ENCODE data around the gene UCHL5.
"Not testable (repeated sequence)": the region's sequence is repeated elsewhere in the genome, so short reads cannot be mapped to it uniquely, and the experiment has no call there.

The UCHL5 gene

DNA sequence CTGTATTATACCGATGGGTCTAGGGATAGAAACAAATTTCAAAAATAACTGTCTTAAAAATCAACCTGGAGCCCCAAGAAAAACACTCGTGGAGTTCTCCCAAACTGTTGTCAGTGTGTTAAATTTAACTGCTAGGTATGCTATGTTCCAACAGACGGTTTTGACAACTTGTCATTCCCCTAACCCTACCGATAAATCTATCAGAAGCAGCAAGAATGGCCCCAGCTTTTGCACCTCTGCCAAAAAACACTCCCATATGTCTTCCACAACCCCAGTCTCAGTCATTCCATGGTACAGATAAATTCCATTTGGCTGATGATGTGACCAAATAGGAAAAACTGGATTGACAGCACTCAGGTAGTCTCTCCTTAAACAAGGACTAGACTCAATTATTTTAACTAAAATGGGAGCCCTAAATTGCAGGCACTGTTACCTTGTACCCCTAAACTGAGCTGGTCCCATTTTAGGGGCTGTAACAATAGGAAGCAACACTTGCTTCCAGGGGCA is 4.9 kb downstream of the UCHL5 start:
- DNase-seq (ENCODE audit: low read depth) = no peak
- TF ChIP-seq, protein P1, sequence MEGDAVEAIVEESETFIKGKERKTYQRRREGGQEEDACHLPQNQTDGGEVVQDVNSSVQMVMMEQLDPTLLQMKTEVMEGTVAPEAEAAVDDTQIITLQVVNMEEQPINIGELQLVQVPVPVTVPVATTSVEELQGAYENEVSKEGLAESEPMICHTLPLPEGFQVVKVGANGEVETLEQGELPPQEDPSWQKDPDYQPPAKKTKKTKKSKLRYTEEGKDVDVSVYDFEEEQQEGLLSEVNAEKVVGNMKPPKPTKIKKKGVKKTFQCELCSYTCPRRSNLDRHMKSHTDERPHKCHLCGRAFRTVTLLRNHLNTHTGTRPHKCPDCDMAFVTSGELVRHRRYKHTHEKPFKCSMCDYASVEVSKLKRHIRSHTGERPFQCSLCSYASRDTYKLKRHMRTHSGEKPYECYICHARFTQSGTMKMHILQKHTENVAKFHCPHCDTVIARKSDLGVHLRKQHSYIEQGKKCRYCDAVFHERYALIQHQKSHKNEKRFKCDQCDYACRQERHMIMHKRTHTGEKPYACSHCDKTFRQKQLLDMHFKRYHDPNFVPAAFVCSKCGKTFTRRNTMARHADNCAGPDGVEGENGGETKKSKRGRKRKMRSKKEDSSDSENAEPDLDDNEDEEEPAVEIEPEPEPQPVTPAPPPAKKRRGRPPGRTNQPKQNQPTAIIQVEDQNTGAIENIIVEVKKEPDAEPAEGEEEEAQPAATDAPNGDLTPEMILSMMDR (conservative IDR thresholded peaks at IDR 0.05; ENCODE audit: control insufficient read depth, insufficient read depth, low read depth, low read length) = no peak
- H3K4me3 ChIP-seq (ENCODE audit: control insufficient read depth, low read depth, low read length) = no peak overlapping the region

DNA sequence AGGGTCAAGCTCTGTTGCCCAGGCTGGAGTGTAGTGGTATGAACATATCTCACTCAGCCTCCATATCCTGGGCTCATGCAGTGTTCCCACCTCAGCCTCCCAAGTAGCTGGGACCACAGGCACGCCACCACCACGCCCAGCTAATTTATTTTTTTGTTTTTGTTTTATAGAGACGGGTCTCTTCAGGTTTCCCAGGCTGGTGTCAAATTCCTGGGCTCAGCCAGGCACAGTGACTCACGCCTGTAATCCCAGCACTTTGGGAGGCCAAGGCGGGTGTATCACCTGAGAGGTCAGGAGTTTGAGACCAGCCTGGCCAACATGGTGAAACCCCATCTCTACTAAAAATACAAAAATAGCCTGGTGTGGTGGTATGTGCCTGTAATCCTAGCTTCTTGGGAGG is 10.2 kb downstream of the UCHL5 start:
- not testable (repeated sequence) for DNase-seq (ENCODE audit: low read depth); H3K4me3 ChIP-seq (ENCODE audit: control insufficient read depth, low read depth, low read length)

DNA sequence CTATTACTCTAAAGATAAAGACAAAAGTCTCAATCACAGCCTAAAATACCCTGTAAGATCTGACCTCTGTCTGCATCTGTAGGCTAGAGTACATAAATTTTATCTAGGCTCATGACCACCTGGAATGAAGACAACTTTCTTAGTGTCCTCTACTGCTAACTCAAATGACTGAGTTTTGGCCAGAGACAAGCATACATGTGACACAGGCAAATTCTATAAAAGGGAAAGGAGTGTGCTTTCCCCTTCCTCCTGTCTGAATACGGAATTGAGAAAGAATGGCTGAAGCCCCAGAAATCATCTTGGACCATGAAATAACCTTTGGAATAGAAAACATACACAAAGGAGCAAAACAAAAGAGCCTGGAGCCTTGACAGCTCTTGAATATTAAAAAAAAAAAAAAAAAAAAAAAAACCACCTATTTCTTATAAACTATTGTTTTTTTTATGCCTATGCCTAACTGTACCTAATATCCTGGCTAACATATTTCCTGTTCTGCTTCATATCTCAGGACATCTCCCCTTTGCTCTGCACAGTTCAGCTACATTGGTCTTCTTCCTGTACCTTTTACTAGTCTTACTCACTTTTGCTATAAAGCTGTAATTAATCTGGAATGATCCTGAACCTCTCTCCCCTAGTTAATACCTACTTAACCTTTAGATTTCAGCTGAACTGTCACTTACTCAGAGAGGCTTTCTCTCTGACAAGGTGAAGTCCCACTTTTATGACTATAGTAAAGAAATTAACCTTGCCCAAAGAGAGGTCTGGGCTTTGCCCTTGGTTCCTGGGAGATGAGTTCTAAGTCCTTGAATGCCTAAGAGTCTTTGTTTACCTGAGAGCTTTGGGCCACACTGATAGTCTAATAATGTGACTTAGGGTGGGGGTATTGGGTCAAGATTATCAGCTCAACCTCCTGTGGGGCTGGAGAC is 16.1 kb downstream of the UCHL5 start:
- TF ChIP-seq, protein P1 (conservative IDR thresholded peaks at IDR 0.05; ENCODE audit: control insufficient read depth, insufficient read depth, low read depth, low read length) = no peak
- H3K4me3 ChIP-seq (ENCODE audit: control insufficient read depth, low read depth, low read length) = no peak overlapping the region
- DNase-seq (ENCODE audit: low read depth) = no peak

DNA sequence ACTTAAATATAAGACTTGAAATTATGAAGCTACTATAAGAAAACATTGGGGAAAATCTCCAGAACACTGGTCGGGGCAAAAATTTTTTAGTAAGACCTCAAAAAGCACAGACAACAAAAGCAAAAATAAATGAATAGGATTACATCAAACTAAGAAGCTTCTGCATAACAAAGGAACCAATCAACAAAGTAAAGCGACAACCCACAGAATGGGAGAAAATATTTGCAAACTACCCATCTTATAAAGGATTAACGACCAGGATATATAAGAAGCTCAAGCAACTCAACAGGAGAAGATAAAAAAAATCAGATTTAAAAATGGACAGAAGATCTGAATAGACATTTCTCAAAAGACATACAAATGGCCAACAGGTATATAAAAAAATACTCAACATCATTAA is 19.1 kb downstream of the UCHL5 start:
- H3K4me3 ChIP-seq (ENCODE audit: control insufficient read depth, low read depth, low read length) = no peak overlapping the region
- TF ChIP-seq, protein P1 (conservative IDR thresholded peaks at IDR 0.05; ENCODE audit: control insufficient read depth, insufficient read depth, low read depth, low read length) = no peak
- DNase-seq (ENCODE audit: low read depth) = no peak

DNA sequence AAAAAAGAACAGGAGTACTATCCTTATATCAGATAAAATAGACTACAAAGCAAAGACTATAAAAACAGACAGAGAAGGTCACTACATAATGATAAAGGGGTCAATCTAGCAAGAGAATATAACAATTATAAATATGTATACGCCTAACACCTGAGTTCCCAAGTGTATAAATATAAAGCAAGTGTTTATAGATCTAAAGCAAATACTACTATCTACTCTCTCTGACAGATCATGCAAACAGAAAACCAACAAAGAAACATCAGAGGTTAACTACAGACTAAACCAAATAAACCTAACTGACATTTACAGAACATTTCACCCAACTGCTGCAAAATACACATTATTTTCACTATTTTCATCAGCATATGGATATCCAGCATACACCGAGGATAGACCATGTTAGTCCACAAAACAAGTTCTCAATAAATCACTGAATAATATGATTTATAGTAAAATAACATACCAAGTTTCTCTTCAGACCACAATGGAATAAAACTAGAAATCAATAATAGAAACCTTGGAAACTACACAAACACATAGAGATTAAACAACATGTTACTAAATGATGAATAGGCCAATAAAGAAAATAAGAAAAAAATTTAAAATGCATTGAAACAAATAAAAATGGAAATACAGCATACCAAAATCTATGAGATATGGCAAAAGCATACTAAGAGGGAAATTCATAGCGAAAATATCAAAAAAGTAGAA is 22.7 kb downstream of the UCHL5 start:
- H3K4me3 ChIP-seq (ENCODE audit: control insufficient read depth, low read depth, low read length) = no peak overlapping the region
- TF ChIP-seq, protein P1 (conservative IDR thresholded peaks at IDR 0.05; ENCODE audit: control insufficient read depth, insufficient read depth, low read depth, low read length) = no peak
- DNase-seq (ENCODE audit: low read depth) = no peak

DNA sequence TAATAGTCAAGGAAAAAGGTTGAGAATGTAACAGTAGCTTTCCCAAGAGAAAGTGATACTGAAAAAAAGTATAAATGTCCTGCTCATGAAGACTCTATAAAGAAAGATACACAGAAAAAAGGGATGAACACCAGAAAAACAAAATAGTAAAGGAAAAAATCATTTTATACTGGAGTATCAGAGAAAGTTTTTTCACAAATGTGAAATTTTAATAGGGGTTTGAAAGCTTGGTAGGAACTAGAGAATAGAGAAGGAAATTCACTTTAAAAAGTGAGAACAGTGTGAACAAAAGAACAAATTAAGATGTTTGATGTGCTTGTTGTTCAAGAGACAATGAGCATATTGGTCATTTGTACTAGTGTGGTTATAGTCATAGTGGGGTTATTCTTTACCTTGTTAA is 25.6 kb downstream of the UCHL5 start:
- TF ChIP-seq, protein P1 (conservative IDR thresholded peaks at IDR 0.05; ENCODE audit: control insufficient read depth, insufficient read depth, low read depth, low read length) = no peak
- DNase-seq (ENCODE audit: low read depth) = no peak
- H3K4me3 ChIP-seq (ENCODE audit: control insufficient read depth, low read depth, low read length) = no peak overlapping the region

DNA sequence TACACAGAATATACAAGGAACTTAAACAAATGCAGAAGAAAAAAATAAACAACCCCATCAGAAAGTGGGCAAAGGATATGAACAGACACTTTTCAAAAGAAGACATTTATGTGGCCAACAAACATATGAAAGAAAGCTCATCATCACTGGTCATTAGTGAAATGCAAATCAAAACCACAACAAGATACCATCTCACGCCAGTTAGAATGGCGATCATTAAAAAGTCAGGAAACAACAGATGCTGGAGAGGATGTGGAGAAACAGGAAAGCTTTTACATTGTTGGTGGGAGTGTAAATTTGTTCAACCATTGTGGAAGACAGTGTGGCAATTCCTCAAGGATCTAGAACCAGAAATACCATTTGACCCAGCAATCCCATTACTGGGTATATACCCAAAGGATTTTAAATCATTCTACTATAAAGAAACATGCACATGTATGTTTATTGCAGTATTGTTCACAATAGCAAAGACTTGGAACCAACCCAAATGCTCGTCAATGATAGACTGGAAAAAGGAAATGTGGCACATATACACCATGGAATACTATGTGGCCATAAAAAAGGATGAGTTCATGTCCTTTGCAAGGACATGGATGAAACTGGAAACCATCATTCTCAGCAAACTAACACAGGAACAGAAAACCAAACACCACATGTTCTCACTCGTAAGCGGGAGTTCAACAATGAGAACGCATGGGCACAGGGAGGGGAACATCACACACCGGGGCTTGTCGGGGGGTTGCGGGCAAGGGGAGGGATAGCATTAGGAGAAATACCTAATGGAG is 26.3 kb downstream of the UCHL5 start:
- not testable (repeated sequence) for DNase-seq (ENCODE audit: low read depth); H3K4me3 ChIP-seq (ENCODE audit: control insufficient read depth, low read depth, low read length)
